ENCODE measurements around the gene OSBPL8.

The OSBPL8 gene

GRCh38 chr12:76462668-76463224 lies 96.8 kb downstream of the OSBPL8 start:
- DNase-seq, result no peak

GRCh38 chr12:76460807-76461206 lies 98.8 kb downstream of the OSBPL8 start:
- DNase-seq, result no peak

- DNase-seq, result no peak
Measured at GRCh38 chr12:76457818-76458217, 101.8 kb downstream of the OSBPL8 start.

- DNase-seq, result no peak
Measured at GRCh38 chr12:76457010-76457409, 102.6 kb downstream of the OSBPL8 start.

- DNase-seq, result no peak
Measured at GRCh38 chr12:76455582-76456345, 103.8 kb downstream of the OSBPL8 start.

DNA sequence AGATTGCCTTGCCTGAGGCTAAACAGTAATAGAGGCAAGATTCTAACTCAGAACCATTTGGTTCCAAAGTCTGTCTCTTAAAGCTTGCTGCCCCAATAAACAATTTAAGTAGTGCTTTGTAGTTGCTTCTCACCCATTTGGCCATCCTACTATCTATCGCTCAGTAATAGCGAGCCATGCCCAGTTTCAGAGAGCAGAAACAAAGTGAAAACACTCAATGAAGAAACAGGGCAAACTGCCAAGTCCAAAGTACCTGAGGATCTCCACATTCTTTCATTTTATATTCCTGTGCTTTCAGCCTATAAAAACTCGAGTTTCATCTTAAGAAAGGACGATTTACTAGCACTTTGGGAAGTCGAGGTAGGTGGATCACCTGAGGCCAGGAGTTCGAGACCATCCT lies 108.0 kb downstream of the OSBPL8 start:
- no peak for DNase-seq

- DNase-seq, result no peak
Measured at GRCh38 chr12:76450690-76451089, 108.9 kb downstream of the OSBPL8 start.

GRCh38 chr12:76449993-76450392 lies 109.6 kb downstream of the OSBPL8 start:
- DNase-seq, result no peak

- no peak for DNase-seq
Measured at GRCh38 chr12:76449583-76449982, 110.0 kb downstream of the OSBPL8 start.

DNA sequence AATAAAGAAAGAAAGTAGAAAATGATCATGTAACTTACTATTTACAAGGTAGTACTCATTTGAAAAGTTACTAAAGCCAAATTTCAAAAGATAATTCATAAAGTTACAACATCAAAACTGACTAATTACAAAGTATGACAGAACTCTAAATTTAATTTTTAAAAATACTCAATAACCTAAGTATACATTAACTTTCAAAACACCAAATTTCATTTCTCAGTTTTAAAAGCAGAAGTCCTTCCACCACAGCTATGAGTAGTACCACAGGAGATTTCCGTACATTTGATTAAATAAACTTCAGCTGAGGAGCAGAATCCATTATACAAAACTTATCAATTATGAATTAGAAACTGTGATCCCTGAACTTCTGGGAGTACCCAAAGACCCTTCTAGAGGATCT lies 110.6 kb downstream of the OSBPL8 start:
- DNase-seq, result no peak

DNA sequence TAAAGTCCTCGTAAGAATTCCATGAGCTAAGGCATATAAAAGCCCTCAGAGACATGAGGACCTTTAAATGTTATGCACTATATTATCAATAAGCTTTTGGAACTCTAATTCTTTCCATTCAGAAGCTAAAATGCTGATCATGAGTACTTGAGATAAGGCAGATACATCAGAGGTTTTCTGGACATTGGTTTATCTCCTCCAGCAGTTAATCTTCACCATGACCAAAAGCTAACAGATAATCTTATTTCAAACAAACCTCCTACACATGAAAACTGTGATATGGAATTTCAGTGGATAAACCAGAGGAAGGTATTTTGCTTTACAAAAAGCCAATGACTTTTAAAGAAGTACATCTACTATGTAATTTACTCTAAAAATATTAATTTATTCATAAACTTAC lies 113.5 kb downstream of the OSBPL8 start:
- no peak for DNase-seq

DNA sequence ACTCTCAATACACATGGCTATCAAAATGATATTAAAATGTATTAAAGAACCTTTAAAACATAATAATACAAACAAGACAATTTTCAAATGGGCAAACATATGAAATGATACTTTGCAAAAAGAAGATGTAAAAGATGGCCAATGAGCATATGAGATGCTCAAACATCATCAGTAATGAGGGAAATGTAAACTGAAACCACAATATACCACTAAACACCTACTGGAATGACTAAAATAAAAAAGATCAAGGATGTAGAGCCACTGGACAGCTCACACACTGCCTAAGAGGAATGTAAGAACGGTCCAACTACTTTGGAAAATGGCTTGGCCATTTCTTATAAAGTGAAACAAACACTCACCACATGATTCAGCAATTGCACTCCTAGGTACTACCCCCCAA lies 114.1 kb downstream of the OSBPL8 start:
- DNase-seq, result no peak

- DNase-seq, result no peak
Measured at GRCh38 chr12:76444408-76444984, 115.1 kb downstream of the OSBPL8 start.

DNA sequence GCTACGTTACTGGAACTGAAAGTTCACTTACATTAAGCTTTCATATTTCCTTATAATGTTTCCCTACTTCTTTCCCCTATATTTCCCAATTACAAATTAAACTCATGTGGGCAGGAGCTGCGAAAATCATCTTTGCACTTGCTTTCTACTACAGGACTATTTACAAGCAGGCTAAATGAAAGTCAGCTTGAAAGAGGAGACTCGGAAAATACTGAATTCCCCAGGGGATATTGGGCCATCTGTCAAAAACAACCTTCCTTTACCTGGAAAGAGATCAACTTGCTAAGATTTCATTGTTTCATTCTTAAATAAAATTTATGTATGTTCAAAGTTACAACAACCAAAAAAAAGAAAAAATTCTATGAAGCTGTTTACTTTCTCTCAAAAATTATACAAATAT lies 118.6 kb downstream of the OSBPL8 start:
- no peak for DNase-seq

DNA sequence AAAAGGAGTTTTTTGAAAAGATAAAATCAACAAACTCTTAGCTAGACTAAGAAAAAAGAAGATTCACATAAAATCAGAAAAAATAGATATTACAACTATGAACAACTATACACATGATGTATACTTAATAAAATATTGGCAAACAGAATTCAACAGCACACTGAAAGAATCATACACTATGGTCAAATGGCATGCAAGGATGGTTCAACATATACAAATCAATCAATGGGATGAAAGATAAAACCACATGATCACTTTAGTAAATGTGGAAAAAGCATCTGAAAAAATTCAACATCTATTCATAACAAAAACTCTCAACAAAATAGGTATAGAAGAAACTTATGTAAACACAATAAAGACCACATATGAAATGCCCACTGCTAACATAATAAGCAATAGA lies 126.8 kb downstream of the OSBPL8 start:
- DNase-seq, result no peak

DNA sequence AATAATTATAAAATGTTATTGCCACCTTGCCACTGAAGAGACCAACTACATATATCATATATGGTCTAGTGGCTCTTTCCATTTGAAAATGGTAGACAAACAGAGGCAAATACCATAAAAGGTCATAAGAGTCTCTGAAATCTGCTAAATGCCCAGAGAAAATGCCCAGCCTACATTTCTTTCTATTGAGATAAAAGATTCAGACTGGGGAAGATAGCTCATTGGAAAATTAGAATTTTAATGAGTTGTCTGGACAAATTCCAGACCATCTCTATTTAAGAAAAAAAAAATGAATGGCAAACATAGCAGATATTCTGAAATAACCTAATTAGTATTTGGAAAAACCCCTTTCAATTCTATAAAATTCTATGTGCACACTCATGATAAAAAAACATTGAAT lies 131.5 kb downstream of the OSBPL8 start:
- no peak for DNase-seq

DNA sequence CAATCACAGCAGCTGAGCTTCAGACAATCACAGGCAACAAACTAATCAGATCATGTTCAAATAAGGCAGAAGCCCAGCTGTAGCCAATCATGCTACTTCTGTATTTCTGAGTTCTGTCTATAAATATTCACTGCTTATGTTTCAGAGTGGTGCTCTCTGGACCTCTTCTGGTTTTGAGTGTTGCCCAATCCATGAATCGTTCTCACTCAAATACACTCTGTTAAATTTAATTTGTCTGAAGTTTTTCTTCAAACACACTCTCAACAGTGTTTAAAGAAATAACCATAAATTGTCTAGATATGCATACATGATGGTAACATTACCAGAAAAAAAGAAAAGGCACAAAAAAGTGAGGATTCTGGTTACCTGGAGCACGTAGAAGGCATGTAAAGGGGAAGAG lies 133.4 kb downstream of the OSBPL8 start:
- DNase-seq, result no peak

- DNase-seq, result no peak
Measured at GRCh38 chr12:76424941-76425340, 134.6 kb downstream of the OSBPL8 start.

DNA sequence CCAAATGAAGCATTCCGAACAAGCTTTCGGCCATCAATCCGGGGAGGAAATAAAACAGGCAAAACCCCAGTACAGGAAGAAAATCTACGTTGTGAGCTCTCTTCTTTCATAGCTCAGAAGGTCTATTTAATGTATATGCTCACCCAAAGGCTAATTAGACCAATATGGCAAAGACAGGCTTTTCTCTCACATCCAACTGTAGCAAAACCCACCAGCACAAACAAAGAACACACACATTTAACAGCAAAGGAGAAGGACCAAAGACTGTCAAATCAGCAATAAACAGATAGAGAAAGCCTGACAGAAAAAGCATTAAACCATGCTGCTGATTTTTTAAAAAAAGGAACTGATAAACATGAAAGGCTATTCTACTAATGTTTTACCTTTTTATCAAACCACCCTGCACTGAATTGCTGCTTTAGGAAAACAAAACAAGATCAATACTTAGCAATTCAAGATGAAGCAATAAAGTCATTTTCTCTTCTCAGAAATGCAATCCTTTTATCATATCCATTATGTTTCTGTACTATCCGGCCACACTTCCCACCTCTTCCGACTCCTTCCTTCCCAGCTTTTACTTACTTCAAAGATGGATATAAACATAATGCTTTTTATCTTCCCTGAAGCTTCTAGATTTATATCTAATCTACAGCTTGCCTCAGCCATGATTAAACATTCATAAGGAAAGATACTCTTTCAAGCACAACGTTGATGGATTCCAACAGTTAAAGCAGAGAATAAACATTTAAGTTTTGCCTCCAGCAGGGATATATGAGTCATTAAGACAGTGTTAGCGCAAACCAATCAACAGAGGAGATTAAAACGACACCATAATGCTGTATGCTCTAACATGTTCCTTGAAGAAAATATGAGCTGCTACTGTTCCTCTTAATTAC lies 136.8 kb downstream of the OSBPL8 start:
- DNase-seq, result no peak

- DNase-seq, result no peak
Measured at GRCh38 chr12:76422154-76422542, 137.4 kb downstream of the OSBPL8 start.

DNA sequence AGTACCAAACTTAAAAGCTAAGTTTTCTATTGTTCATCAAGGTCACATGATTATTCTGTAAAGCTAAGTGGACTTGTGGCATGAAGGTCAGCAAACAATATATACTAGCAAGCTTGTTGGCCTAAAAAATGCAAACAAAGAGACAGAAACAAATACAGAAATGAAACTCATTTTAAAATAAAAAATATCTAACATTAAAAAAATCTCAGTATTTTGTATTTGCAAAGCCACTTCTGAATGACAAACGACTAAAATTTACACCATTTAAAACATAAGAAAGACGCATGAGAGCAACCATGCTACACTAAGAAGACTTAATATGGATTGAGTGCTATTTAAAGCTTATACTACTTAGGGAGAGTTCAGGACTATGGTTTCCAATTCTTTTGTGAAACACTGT lies 138.5 kb downstream of the OSBPL8 start:
- no peak for DNase-seq

- DNase-seq, result no peak
Measured at GRCh38 chr12:76420222-76420621, 139.3 kb downstream of the OSBPL8 start.

- no peak for DNase-seq
Measured at GRCh38 chr12:76417116-76417515, 142.5 kb downstream of the OSBPL8 start.

GRCh38 chr12:76413121-76413520 lies 146.4 kb downstream of the OSBPL8 start:
- no peak for DNase-seq

All from activated naive CD4-positive, alpha-beta T cell (primary cell).